Neuronal stem cell (in vitro differentiated cells): ENCODE results near the gene FKBP1A.

Experiments
- DNase-seq: peaks from one replicate; pipeline ENCODE4 v3.0.0-alpha.2; 2013; ENCODE audit warnings: low spot score
- H2AFZ ChIP-seq: one replicate; pipeline ENCODE4 v1.6.1; 2013; ENCODE audit warnings: mild to moderate bottlenecking, low read length, inconsistent platforms
- H2AK5ac ChIP-seq: 2 replicates; pipeline ENCODE4 v1.6.1; 2013; ENCODE audit warnings: low read depth, mild to moderate bottlenecking, inconsistent platforms, low read length, moderate library complexity, mixed read lengths
- H2BK120ac ChIP-seq: 2 replicates; pipeline ENCODE4 v1.6.1; 2013; ENCODE audit warnings: low read depth, mild to moderate bottlenecking, inconsistent platforms, low read length, moderate library complexity, mixed read lengths
- H2BK12ac ChIP-seq: one replicate; pipeline ENCODE4 v1.6.1; 2013; ENCODE audit warnings: low read length, inconsistent platforms
- H2BK15ac ChIP-seq: 2 replicates; pipeline ENCODE4 v1.6.1; 2013; ENCODE audit warnings: mild to moderate bottlenecking, low read length, inconsistent platforms, mixed read lengths
- H2BK5ac ChIP-seq: one replicate; pipeline ENCODE4 v1.6.1; 2013; ENCODE audit warnings: inconsistent platforms, mild to moderate bottlenecking, low read length, moderate library complexity
- H3K14ac ChIP-seq: one replicate; pipeline ENCODE4 v1.6.1; 2013; ENCODE audit warnings: low read length, inconsistent platforms
- H3K18ac ChIP-seq: 2 replicates; pipeline ENCODE4 v1.6.1; 2013; ENCODE audit warnings: low read length, inconsistent platforms
- H3K23ac ChIP-seq: 2 replicates; pipeline ENCODE4 v1.6.1; 2013; ENCODE audit warnings: low read depth, mild to moderate bottlenecking, mixed read lengths, low read length, inconsistent platforms; ENCODE audit not compliant: poor library complexity
- H3K27ac ChIP-seq: replicated peaks from 3 replicates; pipeline ENCODE4 v1.5.1; 2013; ENCODE audit warnings: low read length, inconsistent platforms
- H3K27me3 ChIP-seq, 3 experiments: 2 replicates each; pipeline ENCODE4 v1.6.1; 2013; ENCODE audit warnings: low read length in 3 of 3, mild to moderate bottlenecking in 2 of 3, inconsistent platforms in 1 of 3, low read depth in 1 of 3, mixed read lengths in 1 of 3, moderate library complexity in 1 of 3; ENCODE audit not compliant: control insufficient read depth in 3 of 3, insufficient read depth in 3 of 3
- H3K36me3 ChIP-seq, 2 donors: replicated peaks in 1 of 2; 2 replicates each; pipeline ENCODE4 v1.6.1; 2013; ENCODE audit warnings: low read length in 2 of 2; ENCODE audit not compliant: control insufficient read depth in 2 of 2, insufficient read depth in 2 of 2
- H3K4ac ChIP-seq: 2 replicates; pipeline ENCODE4 v1.6.1; 2013; ENCODE audit warnings: inconsistent platforms, mild to moderate bottlenecking, low read length, moderate library complexity
- H3K4me1 ChIP-seq, 2 donors: 1 replicate in 1 of 2; 2 replicates in 1 of 2; pipeline ENCODE4 v1.6.1; 2013; ENCODE audit warnings: low read length in 2 of 2, low read depth in 1 of 2; ENCODE audit not compliant: control insufficient read depth in 2 of 2, insufficient read depth in 1 of 2
- H3K4me2 ChIP-seq: one replicate; pipeline ENCODE4 v1.6.1; 2013; ENCODE audit warnings: mild to moderate bottlenecking, low read length, inconsistent platforms; ENCODE audit not compliant: insufficient read depth, poor library complexity, severe bottlenecking
- H3K4me3 ChIP-seq, 2 donors: 2 replicates each; pipeline ENCODE4 v1.5.1; 2013; ENCODE audit warnings: low read length in 2 of 2, mild to moderate bottlenecking in 2 of 2, inconsistent platforms in 1 of 2, moderate library complexity in 1 of 2
- H3K79me1 ChIP-seq: one replicate; pipeline ENCODE4 v1.6.1; 2013; ENCODE audit warnings: low read depth, mild to moderate bottlenecking, inconsistent platforms, low read length, moderate library complexity
- H3K9ac ChIP-seq: one replicate; pipeline ENCODE4 v1.6.1; 2013; ENCODE audit warnings: mild to moderate bottlenecking, low read depth, low read length, inconsistent platforms; ENCODE audit not compliant: poor library complexity
- H3K9me3 ChIP-seq, 2 donors: replicated peaks in 1 of 2; 2 replicates each; pipeline versions ENCODE3 to v1.6.1; 2013; ENCODE audit warnings: low read length in 2 of 2, mild to moderate bottlenecking in 2 of 2, inconsistent platforms in 1 of 2, low read depth in 1 of 2, mixed read lengths in 1 of 2, moderate library complexity in 1 of 2; ENCODE audit not compliant: control insufficient read depth in 2 of 2, insufficient read depth in 1 of 2
- H4K8ac ChIP-seq: one replicate; pipeline ENCODE4 v1.6.1; 2013; ENCODE audit warnings: low read depth, mild to moderate bottlenecking, inconsistent platforms, low read length, moderate library complexity
- H4K91ac ChIP-seq: one replicate; pipeline ENCODE4 v1.6.1; 2013; ENCODE audit warnings: low read length, low read depth, mild to moderate bottlenecking, inconsistent platforms; ENCODE audit not compliant: poor library complexity
- WGBS, 2 donors: extraction: QIAGEN DNeasy Blood & Tissue Kit; methylation state at CpG; one replicate each; pipeline ENCODE4 v1.1.7; 2013; ENCODE audit warnings: missing lambda C conversion rate in 2 of 2, mixed read lengths in 1 of 2; ENCODE audit not compliant: insufficient read length in 2 of 2, insufficient replicate concordance in 1 of 2; ENCODE audit errors: extremely low coverage in 2 of 2; 5-methylcytosine and 5-hydroxymethylcytosine counted together

FKBP1A gene

DNA sequence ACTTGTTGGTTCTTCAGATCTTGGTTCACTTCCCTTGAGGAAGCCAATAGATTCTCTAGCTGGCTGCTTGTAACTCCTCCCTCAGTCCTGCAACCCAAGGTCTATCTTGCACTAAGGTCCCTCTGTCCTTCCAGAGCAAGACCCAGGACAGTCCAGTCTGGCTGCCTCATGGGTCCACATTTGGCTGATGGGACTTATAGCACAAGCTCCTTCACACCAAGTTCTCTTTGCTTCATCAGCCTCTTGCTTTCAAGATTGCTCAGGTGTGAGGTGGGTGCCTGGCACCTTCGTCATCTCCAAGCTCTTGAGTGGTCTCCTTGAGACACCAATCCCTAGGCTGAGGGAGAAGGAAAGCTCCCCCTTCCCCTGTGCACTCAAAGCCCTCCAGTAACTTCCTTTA, 45.5 kb upstream of the FKBP1A start:
- no peak overlapping the region for H4K91ac ChIP-seq
- peaks cover 15 to 33% of the 10 kb centered on the region in 2 donors for H3K36me3 ChIP-seq
- no peak overlapping the region for H3K9ac ChIP-seq
- no peak overlapping the region for H4K8ac ChIP-seq
- no peak overlapping the region for H3K18ac ChIP-seq
- no peaks in the 10 kb centered on the region for H3K4me1 ChIP-seq
- H2AFZ ChIP-seq = no peak overlapping the region
- no peak overlapping the region for H2BK5ac ChIP-seq
- H3K4ac ChIP-seq = no peak overlapping the region
- H2BK15ac ChIP-seq = no peak overlapping the region
- H2BK120ac ChIP-seq = no peak overlapping the region
- H3K79me1 ChIP-seq = no peaks in the 10 kb centered on the region
- WGBS, 2 donors = no CpG with 5 or more reads among the region's 1 CpG
- no peak overlapping the region for H3K27ac ChIP-seq
- peaks cover 0 to 11% of the 10 kb centered on the region in 2 donors for H3K9me3 ChIP-seq
- H3K27me3 ChIP-seq = no peaks in the 10 kb centered on the region
- no peak overlapping the region for H3K23ac ChIP-seq
- H3K14ac ChIP-seq = no peak overlapping the region
- DNase-seq = no peak
- H2BK12ac ChIP-seq = no peak overlapping the region
- no peak overlapping the region for H3K4me3 ChIP-seq
- H2AK5ac ChIP-seq = no peak overlapping the region
- H3K4me2 ChIP-seq = no peak overlapping the region

GRCh38 chr20:1437235-1437904, 44.5 kb upstream of the FKBP1A start:
- Histone ChIP-seq H3K9ac (no peak overlapping the region), H3K27me3 (no peaks in the 10 kb centered on the region), H3K14ac (no peak overlapping the region), H3K36me3 (peaks cover 10 to 23% of the 10 kb centered on the region in 2 donors), H2BK15ac (no peak overlapping the region), H2BK12ac (no peak overlapping the region), H3K4me3 (no peak overlapping the region), H3K23ac (no peak overlapping the region), H4K8ac (no peak overlapping the region), H3K4me2 (no peak overlapping the region), H3K9me3 (peaks cover 0 to 18% of the 10 kb centered on the region in 2 donors), H3K27ac (no peak overlapping the region), H2BK120ac (no peak overlapping the region), H3K4me1 (no peaks in the 10 kb centered on the region), H4K91ac (no peak overlapping the region), H2AK5ac (no peak overlapping the region), H3K4ac (no peak overlapping the region), H3K79me1 (no peaks in the 10 kb centered on the region), H2BK5ac (no peak overlapping the region), H2AFZ (no peak overlapping the region), H3K18ac (no peak overlapping the region)
- DNase-seq = peak; percentile 63
- WGBS, 2 donors = no CpG with 5 or more reads among the region's 5 CpGs

- H3K14ac ChIP-seq = no peak overlapping the region
- no CpG with 5 or more reads among the region's 8 CpGs for WGBS, 2 donors
Observed at GRCh38 chr20:1436263-1436662, 43.4 kb upstream of the FKBP1A start.

DNA sequence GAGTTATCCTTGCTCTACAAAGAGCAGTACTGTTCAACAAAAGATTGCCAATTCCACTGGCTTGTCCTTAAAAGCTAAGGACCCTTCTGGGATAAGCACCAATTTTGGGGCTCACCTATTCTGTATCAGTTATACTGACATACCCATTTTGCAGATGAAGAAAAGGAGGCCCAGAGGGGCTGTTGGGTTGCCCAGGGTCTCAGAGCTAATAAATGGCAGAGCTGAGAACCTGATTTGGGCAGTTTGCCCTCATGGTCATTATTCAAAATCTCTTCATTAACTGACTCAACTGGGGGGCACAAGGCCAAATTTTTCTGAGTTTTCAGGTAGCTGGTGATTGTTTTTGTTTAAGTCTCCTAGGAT, 42.5 kb upstream of the FKBP1A start:
- no peak overlapping the region for H3K4ac ChIP-seq
- no peak overlapping the region for H3K4me3 ChIP-seq
- no peak overlapping the region for H2BK15ac ChIP-seq
- H3K18ac ChIP-seq = no peak overlapping the region
- no peaks in the 10 kb centered on the region for H3K27me3 ChIP-seq
- no peak overlapping the region for H4K8ac ChIP-seq
- no peaks in the 10 kb centered on the region for H3K79me1 ChIP-seq
- H2BK120ac ChIP-seq = no peak overlapping the region
- no peak overlapping the region for H3K9ac ChIP-seq
- no peak overlapping the region for H3K4me2 ChIP-seq
- no peak overlapping the region for H4K91ac ChIP-seq
- peaks cover 3 to 7% of the 10 kb centered on the region in 2 donors for H3K36me3 ChIP-seq
- H3K27ac ChIP-seq = no peak overlapping the region
- H3K23ac ChIP-seq = no peak overlapping the region
- no peak overlapping the region for H3K14ac ChIP-seq
- H3K9me3 ChIP-seq = peaks cover 0 to 20% of the 10 kb centered on the region in 2 donors
- no peak for DNase-seq
- H2AK5ac ChIP-seq = no peak overlapping the region
- no peak overlapping the region for H2AFZ ChIP-seq
- H2BK12ac ChIP-seq = no peak overlapping the region
- H3K4me1 ChIP-seq = no peaks in the 10 kb centered on the region
- no peak overlapping the region for H2BK5ac ChIP-seq

More at GRCh38 chr20:1436263-1436662, 43.4 kb upstream of the FKBP1A start:
- Histone ChIP-seq H3K36me3 (peaks cover 3 to 13% of the 10 kb centered on the region in 2 donors), H3K4me1 (no peaks in the 10 kb centered on the region), H2BK120ac (no peak overlapping the region), H2BK15ac (no peak overlapping the region), H3K27me3 (no peaks in the 10 kb centered on the region), H3K4ac (no peak overlapping the region), H3K79me1 (no peaks in the 10 kb centered on the region), H3K4me2 (no peak overlapping the region), H3K9ac (no peak overlapping the region), H4K91ac (no peak overlapping the region), H2BK5ac (no peak overlapping the region), H2AFZ (no peak overlapping the region), H3K9me3 (peaks cover 0 to 20% of the 10 kb centered on the region in 2 donors), H3K18ac (no peak overlapping the region), H2AK5ac (no peak overlapping the region), H3K4me3 (no peak overlapping the region), H4K8ac (no peak overlapping the region), H2BK12ac (no peak overlapping the region), H3K27ac (no peak overlapping the region), H3K23ac (no peak overlapping the region)
- DNase-seq = no peak
